Nephron progenitor cell (in vitro differentiated cells): ENCODE measurements around the gene GPC3.
A peak's percentile ranks its signal among the peaks of the same experiment; 100 is the strongest.

Experiments
- DNase-seq: peaks from one replicate; pipeline ENCODE4 v3.0.0; 2021
- H3K27ac Mint-ChIP-seq: 2 replicates; pipeline ENCODE4 v1.8.0; 2021; ENCODE audit warnings: mild to moderate bottlenecking, moderate library complexity, mixed read lengths
- H3K27me3 Mint-ChIP-seq: 2 replicates; pipeline ENCODE4 v1.8.0; 2021; ENCODE audit warnings: mild to moderate bottlenecking, low read depth, mixed read lengths; ENCODE audit not compliant: poor library complexity
- H3K36me3 Mint-ChIP-seq: 2 replicates; pipeline ENCODE4 v1.8.0; 2021; ENCODE audit warnings: low read depth, mixed read lengths
- H3K4me1 Mint-ChIP-seq: 2 replicates; pipeline ENCODE4 v1.8.0; 2021; ENCODE audit warnings: mixed read lengths
- H3K4me3 Mint-ChIP-seq: 2 replicates; pipeline ENCODE4 v1.8.0; 2021; ENCODE audit warnings: mild to moderate bottlenecking, moderate library complexity, mixed read lengths
- H3K9me3 Mint-ChIP-seq: 2 replicates; pipeline ENCODE4 v1.8.0; 2021; ENCODE audit warnings: mild to moderate bottlenecking, moderate library complexity, mixed read lengths
- CTCF ChIP-seq: fragments of 200-600 bp; sonication (generic); IDR thresholded peaks from 2 replicates; pipeline ENCODE4 v1.5.0; 2021; ENCODE audit warnings: antibody characterized with exemption

The GPC3 gene

GRCh38 chrX:133928365-133928764 is 57.0 kb downstream of the GPC3 start:
- Mint-ChIP-seq H3K9me3 (peaks cover 15% of the 10 kb centered on the region), H3K27me3 (no peaks in the 10 kb centered on the region), H3K36me3 (peaks cover 44% of the 10 kb centered on the region), H3K4me1 (peaks cover 41% of the 10 kb centered on the region), H3K4me3 (no peak overlapping the region), H3K27ac (no peak overlapping the region)
- no peak for TF ChIP-seq CTCF
- no peak for DNase-seq

- peaks cover 45% of the 10 kb centered on the region for H3K36me3 Mint-ChIP-seq
- H3K4me1 Mint-ChIP-seq: peaks cover 54% of the 10 kb centered on the region
- no peak for TF ChIP-seq CTCF
- peak overlapping the region; percentile 97 for H3K27ac Mint-ChIP-seq
- peaks cover 15% of the 10 kb centered on the region for H3K9me3 Mint-ChIP-seq
- no peaks in the 10 kb centered on the region for H3K27me3 Mint-ChIP-seq
- no peak for DNase-seq
- H3K4me3 Mint-ChIP-seq: no peak overlapping the region
Measured at GRCh38 chrX:133926809-133927208, 58.6 kb downstream of the GPC3 start.

- no peak for DNase-seq
- TF ChIP-seq CTCF: no peak
- Mint-ChIP-seq H3K4me1 (peaks cover 59% of the 10 kb centered on the region), H3K27me3 (no peaks in the 10 kb centered on the region), H3K4me3 (no peak overlapping the region), H3K36me3 (peaks cover 46% of the 10 kb centered on the region), H3K27ac (peak overlapping the region; percentile 97), H3K9me3 (peaks cover 15% of the 10 kb centered on the region)
Measured at GRCh38 chrX:133926099-133926498, 59.3 kb downstream of the GPC3 start.

GRCh38 chrX:133924548-133924947 is 60.8 kb downstream of the GPC3 start:
- Mint-ChIP-seq H3K36me3 (peaks cover 33% of the 10 kb centered on the region), H3K27ac (peak overlapping the region; percentile 88), H3K9me3 (peaks cover 15% of the 10 kb centered on the region)

GRCh38 chrX:133923548-133923947 is 61.8 kb downstream of the GPC3 start:
- Mint-ChIP-seq H3K4me3 (no peak overlapping the region), H3K27ac (peak overlapping the region; percentile 97), H3K36me3 (peaks cover 27% of the 10 kb centered on the region), H3K4me1 (peaks cover 72% of the 10 kb centered on the region), H3K9me3 (peaks cover 8% of the 10 kb centered on the region), H3K27me3 (no peaks in the 10 kb centered on the region)
- TF ChIP-seq CTCF: no peak
- no peak for DNase-seq

More at GRCh38 chrX:133924548-133924947, 60.8 kb downstream of the GPC3 start:
- H3K4me3 Mint-ChIP-seq: no peak overlapping the region
- TF ChIP-seq CTCF: no peak
- H3K27me3 Mint-ChIP-seq: no peaks in the 10 kb centered on the region
- H3K4me1 Mint-ChIP-seq: peaks cover 64% of the 10 kb centered on the region
- DNase-seq: no peak

GRCh38 chrX:133923113-133923512 is 62.3 kb downstream of the GPC3 start:
- TF ChIP-seq CTCF: no peak
- Mint-ChIP-seq H3K4me3 (peak overlapping the region; percentile 31), H3K27ac (peak overlapping the region; percentile 97), H3K4me1 (peaks cover 76% of the 10 kb centered on the region), H3K36me3 (peaks cover 27% of the 10 kb centered on the region), H3K9me3 (peaks cover 4% of the 10 kb centered on the region), H3K27me3 (no peaks in the 10 kb centered on the region)
- DNase-seq: no peak
